RKO (cell line): ENCODE measurements around the gene VRK3.
"Not testable (repeated sequence)": the region's sequence is repeated elsewhere in the genome, so short reads cannot be mapped to it uniquely, and the experiment has no call there.

Experiments used
- DNase-seq: peaks from one replicate; pipeline ENCODE4 v3.0.0-alpha.2; 2016; ENCODE audit warnings: low spot score

Gene VRK3

GRCh38 chr19:49987159-49987698 is 37.9 kb downstream of the VRK3 start:
- DNase-seq: peak; percentile 97

- DNase-seq: no peak
These were observed 38.8 kb downstream of the VRK3 start for GRCh38 chr19:49986354-49986753.

GRCh38 chr19:49985871-49986270 is 39.3 kb downstream of the VRK3 start:
- DNase-seq: no peak

GRCh38 chr19:49984491-49984890 is 40.7 kb downstream of the VRK3 start:
- DNase-seq: no peak

- DNase-seq: peak; percentile 55
These were observed 41.4 kb downstream of the VRK3 start for GRCh38 chr19:49983645-49984229.

- DNase-seq: no peak
These were observed 43.3 kb downstream of the VRK3 start for GRCh38 chr19:49981603-49982593.

GRCh38 chr19:49978324-49978723 is 46.8 kb downstream of the VRK3 start:
- no peak for DNase-seq

- DNase-seq: no peak
These were observed 47.3 kb downstream of the VRK3 start for GRCh38 chr19:49977881-49978280.

GRCh38 chr19:49977076-49977475 is 48.1 kb downstream of the VRK3 start:
- no peak for DNase-seq

GRCh38 chr19:49976496-49976895 is 48.7 kb downstream of the VRK3 start:
- DNase-seq: no peak

- no peak for DNase-seq
These were observed 50.1 kb downstream of the VRK3 start for GRCh38 chr19:49975051-49975450.

GRCh38 chr19:49973987-49974386 is 51.2 kb downstream of the VRK3 start:
- DNase-seq: no peak

GRCh38 chr19:49972841-49973240 is 52.3 kb downstream of the VRK3 start:
- no peak for DNase-seq

- DNase-seq: no peak
These were observed 53.2 kb downstream of the VRK3 start for GRCh38 chr19:49971991-49972411.

- not testable (repeated sequence) for DNase-seq
These were observed 55.8 kb downstream of the VRK3 start for GRCh38 chr19:49969355-49969754.

- DNase-seq: no peak
These were observed 56.8 kb downstream of the VRK3 start for GRCh38 chr19:49968279-49968922.

GRCh38 chr19:49960980-49961379 is 64.2 kb downstream of the VRK3 start, which contains the start of gene SIGLEC11:
SIGLEC11 (minus strand) TSS chr19:49961172; CDS start chr19:49961081, 91 bp downstream.
- not testable (repeated sequence) for DNase-seq

- not testable (repeated sequence) for DNase-seq
These were observed 65.3 kb downstream of the VRK3 start for GRCh38 chr19:49959892-49960291.

GRCh38 chr19:49958596-49958995 is 66.6 kb downstream of the VRK3 start:
- not testable (repeated sequence) for DNase-seq

GRCh38 chr19:49958144-49958543 is 67.0 kb downstream of the VRK3 start:
- not testable (repeated sequence) for DNase-seq

- no peak for DNase-seq
These were observed 67.8 kb downstream of the VRK3 start for GRCh38 chr19:49957262-49957915.

GRCh38 chr19:49956115-49956495 is 69.1 kb downstream of the VRK3 start:
- no peak for DNase-seq
